AG09319 (cell line): ENCODE results near the gene SLC2A2.

Experiments
- DNase-seq: peaks from one replicate; pipeline ENCODE4 v3.0.0-alpha.2; 2010; ENCODE audit warnings: low read depth; ENCODE audit errors: extremely low read depth
- TF ChIP-seq, protein P1 (sequence below): IDR thresholded peaks from 2 replicates; pipeline ENCODE4 v1.5.1; 2011; ENCODE audit warnings: low read depth, mild to moderate bottlenecking, inconsistent platforms, low read length, moderate library complexity

Gene SLC2A2

DNA sequence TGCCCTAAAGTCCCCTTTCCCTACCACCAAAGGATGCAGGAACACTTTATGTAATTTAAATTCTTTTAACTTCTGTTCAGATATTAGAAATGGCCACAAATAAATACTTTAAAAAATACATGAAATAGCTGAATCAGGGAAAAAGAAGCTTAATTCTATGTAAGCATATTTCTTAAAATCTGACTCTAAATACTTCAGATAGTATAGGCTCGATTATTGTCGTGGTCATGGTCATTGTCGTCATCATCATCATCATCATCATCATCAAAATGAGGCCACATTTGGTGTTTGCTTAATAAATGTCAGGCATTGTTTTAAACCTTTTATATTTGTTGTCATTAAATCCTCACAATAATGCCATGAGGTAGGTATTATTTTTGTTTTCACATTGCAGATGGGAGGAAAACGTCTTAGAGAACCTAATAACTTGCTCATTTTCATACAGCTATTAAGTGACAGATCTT, 14.6 kb downstream of the SLC2A2 start:
- TF ChIP-seq, protein P1, sequence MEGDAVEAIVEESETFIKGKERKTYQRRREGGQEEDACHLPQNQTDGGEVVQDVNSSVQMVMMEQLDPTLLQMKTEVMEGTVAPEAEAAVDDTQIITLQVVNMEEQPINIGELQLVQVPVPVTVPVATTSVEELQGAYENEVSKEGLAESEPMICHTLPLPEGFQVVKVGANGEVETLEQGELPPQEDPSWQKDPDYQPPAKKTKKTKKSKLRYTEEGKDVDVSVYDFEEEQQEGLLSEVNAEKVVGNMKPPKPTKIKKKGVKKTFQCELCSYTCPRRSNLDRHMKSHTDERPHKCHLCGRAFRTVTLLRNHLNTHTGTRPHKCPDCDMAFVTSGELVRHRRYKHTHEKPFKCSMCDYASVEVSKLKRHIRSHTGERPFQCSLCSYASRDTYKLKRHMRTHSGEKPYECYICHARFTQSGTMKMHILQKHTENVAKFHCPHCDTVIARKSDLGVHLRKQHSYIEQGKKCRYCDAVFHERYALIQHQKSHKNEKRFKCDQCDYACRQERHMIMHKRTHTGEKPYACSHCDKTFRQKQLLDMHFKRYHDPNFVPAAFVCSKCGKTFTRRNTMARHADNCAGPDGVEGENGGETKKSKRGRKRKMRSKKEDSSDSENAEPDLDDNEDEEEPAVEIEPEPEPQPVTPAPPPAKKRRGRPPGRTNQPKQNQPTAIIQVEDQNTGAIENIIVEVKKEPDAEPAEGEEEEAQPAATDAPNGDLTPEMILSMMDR = no peak
- no peak for DNase-seq

DNA sequence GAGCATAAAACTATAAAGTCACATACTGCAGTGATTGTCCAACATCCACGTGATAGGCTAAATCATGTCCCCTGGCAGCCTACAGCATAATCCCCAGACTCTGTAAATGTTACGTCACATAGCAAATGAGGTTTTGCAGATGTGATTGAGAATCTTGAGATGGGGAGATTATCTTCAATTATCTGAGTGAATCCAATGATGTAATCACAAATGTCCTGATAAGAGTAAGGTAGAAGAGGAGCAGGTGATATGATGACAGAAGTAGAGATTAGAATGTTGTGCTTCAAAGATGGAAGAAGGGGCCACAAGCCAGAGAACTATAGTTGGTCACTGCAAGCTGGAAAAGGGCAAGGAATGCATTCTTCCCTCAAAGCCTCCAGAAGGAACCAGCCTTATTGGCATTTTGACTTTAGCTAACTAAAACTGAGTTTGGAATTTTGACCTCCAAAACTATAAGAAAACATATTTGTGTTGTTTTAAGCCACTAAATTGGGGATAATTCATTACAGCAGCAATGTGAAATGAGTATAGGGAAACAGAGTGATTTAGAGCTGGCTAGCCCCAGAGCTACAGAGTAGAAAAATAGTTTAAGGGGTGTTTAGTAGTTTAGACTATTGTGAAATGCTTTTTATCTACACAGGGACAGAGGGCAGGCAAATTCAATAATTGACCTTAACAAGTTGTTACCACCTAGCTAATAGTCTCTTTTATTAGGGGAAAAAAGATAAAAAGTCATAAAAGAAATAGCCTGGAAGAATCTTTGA, 15.2 kb downstream of the SLC2A2 start:
- DNase-seq = no peak
- TF ChIP-seq, protein P1 = no peak

DNA sequence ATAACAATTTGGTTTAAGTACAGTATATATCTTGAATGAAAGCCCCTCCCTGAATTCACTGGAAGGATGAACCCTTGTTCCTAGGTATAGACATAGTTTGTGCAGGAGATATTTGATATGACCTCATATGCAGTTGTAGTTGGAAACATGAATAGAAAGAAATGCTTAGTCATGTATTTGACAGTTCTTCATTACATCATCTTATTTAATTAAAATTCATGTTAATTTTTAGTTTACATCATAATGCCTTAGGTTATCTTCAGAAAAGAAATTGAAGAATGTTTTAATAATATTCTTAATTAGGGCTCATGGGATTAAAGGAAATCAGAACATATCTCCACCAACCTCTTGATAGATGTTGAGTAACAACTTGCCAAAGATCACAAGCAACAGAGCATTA, 19.2 kb downstream of the SLC2A2 start:
- DNase-seq = no peak
- TF ChIP-seq, protein P1 = no peak

DNA sequence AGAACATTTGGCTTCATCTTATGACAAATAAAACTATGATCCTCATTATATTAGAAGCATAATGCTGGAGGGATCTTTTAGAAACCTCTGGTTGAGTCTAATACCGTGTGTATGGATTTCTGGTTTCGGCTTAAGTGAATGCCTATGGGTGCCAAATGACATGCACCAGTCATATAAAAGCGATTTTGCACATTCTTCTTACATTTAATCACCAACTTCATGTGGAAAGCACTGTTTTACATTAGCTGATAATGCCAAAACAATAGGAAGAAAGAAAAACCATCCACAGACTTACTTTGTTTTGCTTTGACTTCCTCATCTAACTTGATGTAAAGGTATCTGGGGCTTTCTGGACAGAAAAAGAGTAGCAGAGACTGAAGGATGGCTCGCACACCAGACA, 20.9 kb downstream of the SLC2A2 start:
- TF ChIP-seq, protein P1 = no peak
- no peak for DNase-seq

DNA sequence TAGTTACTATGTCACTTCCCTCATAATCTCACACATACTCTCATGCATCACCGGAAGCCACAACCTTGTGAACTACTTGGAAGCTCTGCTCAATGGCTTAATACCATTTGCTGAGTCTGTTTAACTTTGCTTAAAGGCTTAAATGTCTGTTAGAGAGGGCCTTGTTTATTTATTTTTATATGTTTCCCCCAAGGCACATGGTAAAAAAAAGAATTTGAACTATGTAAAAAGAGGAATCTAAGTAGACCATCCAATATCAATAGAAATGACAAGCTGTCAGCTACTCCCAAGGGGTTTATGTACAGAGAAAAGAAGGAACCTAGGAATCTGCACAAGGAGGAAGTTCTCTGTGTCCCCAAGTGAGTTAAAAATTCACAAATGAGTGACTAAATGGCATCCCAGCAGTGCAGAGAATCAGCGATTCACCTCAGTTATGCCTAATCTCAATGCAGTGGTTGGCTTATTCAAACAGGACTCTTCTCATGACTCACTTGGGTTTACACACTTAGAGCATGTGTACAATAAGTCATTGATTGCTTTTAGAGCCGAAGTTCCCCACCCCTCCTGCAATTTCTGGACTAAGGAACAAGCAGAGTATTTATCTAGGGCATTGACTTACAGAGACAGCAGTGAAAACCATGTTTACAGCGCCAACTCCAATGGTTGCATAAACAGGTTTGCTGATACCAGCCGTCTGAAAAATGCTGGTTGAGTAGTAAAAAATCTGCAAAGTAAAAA, 24.4 kb downstream of the SLC2A2 start:
- DNase-seq = no peak
- TF ChIP-seq, protein P1 = no peak

DNA sequence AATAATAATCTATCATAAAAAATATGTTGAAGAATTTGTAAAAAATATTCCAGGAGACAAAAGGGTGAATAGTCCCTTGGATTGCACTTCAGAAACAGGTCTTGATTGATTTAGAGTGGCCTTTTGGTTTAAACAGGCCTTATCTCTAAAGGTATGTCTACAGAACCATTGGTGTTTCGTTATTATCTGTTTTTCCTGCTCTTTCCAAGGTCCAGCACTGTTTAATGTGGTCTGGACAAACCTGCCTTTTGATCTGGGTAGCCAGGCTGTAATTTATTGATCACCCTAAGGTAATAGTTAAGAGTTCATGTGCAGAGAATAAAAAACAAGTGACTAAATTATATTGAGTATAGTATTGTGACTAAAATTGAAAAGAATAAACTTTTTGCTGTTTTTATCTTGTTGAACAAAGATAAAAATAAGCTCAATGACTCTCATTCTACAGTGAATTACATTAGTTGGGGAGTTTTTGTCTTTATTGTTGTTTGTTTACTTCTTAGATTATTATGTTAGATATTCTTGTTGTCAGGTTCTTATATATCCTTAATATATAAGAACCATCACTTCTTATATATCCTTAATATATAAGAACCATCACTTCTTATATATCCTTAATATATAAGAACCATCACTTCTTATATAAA, 25.1 kb downstream of the SLC2A2 start:
- TF ChIP-seq, protein P1 = no peak
- DNase-seq = no peak

DNA sequence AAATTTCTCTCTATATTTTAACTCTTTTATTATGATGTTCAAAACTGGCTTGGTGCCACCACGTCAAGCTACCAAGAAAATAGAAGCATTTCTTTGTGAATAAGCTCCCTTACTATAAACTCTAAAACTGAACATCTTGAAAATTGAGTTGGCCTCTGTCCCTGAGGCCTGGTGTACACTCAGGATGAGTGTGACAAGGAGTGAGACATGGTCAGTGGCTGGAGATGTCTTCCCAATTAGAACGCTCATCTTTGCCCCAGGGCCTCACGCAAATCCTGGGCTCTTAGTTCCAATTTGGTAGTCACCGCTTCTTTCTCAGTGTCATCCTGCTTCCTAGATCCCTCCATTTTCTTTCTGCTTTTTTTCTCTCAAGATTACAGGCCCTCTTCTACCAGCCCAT, 26.2 kb downstream of the SLC2A2 start:
- no peak for DNase-seq
- TF ChIP-seq, protein P1 = no peak
